ENCODE results near the gene SAYSD1.

- TF ChIP-seq GATA2 (IDR thresholded peaks at IDR 0.05; ENCODE audit: low read depth, low read length) (no peak), GATA3 (IDR thresholded peaks at IDR 0.05; ENCODE audit: low read depth, low read length) (no peak)
Measured at GRCh38 chr6:39086294-39086693, 28.7 kb downstream of the SAYSD1 start.

Measured in SH-SY5Y (cell line).